ENCODE data around the gene RBMS3. TPM values are rescaled to one million over a fixed set of nuclear protein-coding genes. Genes with fewer than 3 reads are reported as not detected.

RBMS3 gene
- total RNA-seq, 1 donor: 81.1 TPM

- no peak overlapping the region for H2AFZ ChIP-seq (ENCODE audit: low read length)
- no peak for DNase-seq (ENCODE audit: insufficient read length, low spot score, missing footprints)
- no peak overlapping the region for H3K4me2 ChIP-seq (ENCODE audit: insufficient read depth, low read length)
- no peak for TF ChIP-seq CTCF (IDR thresholded peaks at IDR 0.05; ENCODE audit: extremely low read depth, low read depth, low read length)
- H3K4me1 ChIP-seq (ENCODE audit: insufficient read depth, low read length): peaks cover 7% of the 10 kb centered on the region
- H3K4me3 ChIP-seq (ENCODE audit: insufficient read depth, low read length): no peak overlapping the region
- H3K79me2 ChIP-seq (ENCODE audit: insufficient read depth, low read length): no peaks in the 10 kb centered on the region
- H3K27me3 ChIP-seq (ENCODE audit: insufficient read depth, low read length): no peaks in the 10 kb centered on the region
- no peaks in the 10 kb centered on the region for H3K9me3 ChIP-seq (ENCODE audit: low read depth, low read length)
- H3K27ac ChIP-seq (ENCODE audit: low read depth, low read length): no peak overlapping the region
- H4K20me1 ChIP-seq (ENCODE audit: insufficient read depth, low read length): no peaks in the 10 kb centered on the region
- H3K36me3 ChIP-seq (ENCODE audit: insufficient read depth, low read length): no peaks in the 10 kb centered on the region
These were observed 696.5 kb downstream of the RBMS3 start for GRCh38 chr3:29977360-29977759.

GRCh38 chr3:29978036-29978435 lies 697.2 kb downstream of the RBMS3 start:
- H3K36me3 ChIP-seq (ENCODE audit: insufficient read depth, low read length): no peaks in the 10 kb centered on the region
- no peak overlapping the region for H3K4me2 ChIP-seq (ENCODE audit: insufficient read depth, low read length)

DNA sequence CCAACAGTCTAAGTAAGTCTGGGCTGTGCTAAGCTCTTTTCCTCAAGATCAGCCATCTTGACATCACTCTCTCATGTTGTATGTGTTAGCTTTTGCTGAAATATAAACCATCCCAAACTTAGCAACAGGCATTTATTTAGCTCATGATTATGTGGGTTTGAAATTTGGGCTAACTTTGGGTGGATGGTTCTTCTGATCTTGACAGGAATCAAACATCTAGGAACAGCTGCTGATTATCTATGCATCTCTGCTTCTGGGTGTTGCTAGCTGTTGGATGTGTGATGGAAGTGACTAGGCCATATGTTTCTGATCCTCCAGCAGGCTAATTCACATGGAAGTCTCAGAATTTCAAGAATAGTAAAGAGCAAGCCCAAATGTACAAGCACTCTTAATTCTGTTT lies 710.3 kb downstream of the RBMS3 start:
- H3K79me2 ChIP-seq (ENCODE audit: insufficient read depth, low read length): no peaks in the 10 kb centered on the region
- H3K4me2 ChIP-seq (ENCODE audit: insufficient read depth, low read length): no peak overlapping the region
- no peak overlapping the region for H2AFZ ChIP-seq (ENCODE audit: low read length)
- no peak for DNase-seq (ENCODE audit: insufficient read length, low spot score, missing footprints)
- no peak overlapping the region for H3K27ac ChIP-seq (ENCODE audit: low read depth, low read length)
- peaks cover 9% of the 10 kb centered on the region for H3K36me3 ChIP-seq (ENCODE audit: insufficient read depth, low read length)
- no peaks in the 10 kb centered on the region for H3K4me1 ChIP-seq (ENCODE audit: insufficient read depth, low read length)
- H3K27me3 ChIP-seq (ENCODE audit: insufficient read depth, low read length): no peaks in the 10 kb centered on the region
- no peak for TF ChIP-seq CTCF (IDR thresholded peaks at IDR 0.05; ENCODE audit: extremely low read depth, low read depth, low read length)
- H3K9me3 ChIP-seq (ENCODE audit: low read depth, low read length): no peaks in the 10 kb centered on the region
- H3K4me3 ChIP-seq (ENCODE audit: insufficient read depth, low read length): no peak overlapping the region
- no peaks in the 10 kb centered on the region for H4K20me1 ChIP-seq (ENCODE audit: insufficient read depth, low read length)

More at GRCh38 chr3:29978036-29978435, 697.2 kb downstream of the RBMS3 start:
- peaks cover under 1% of the 10 kb centered on the region for H3K4me1 ChIP-seq (ENCODE audit: insufficient read depth, low read length)
- H3K4me3 ChIP-seq (ENCODE audit: insufficient read depth, low read length): no peak overlapping the region
- no peaks in the 10 kb centered on the region for H3K27me3 ChIP-seq (ENCODE audit: insufficient read depth, low read length)
- H2AFZ ChIP-seq (ENCODE audit: low read length): no peak overlapping the region
- no peaks in the 10 kb centered on the region for H3K79me2 ChIP-seq (ENCODE audit: insufficient read depth, low read length)
- no peak for TF ChIP-seq CTCF (IDR thresholded peaks at IDR 0.05; ENCODE audit: extremely low read depth, low read depth, low read length)
- no peak for DNase-seq (ENCODE audit: insufficient read length, low spot score, missing footprints)
- H4K20me1 ChIP-seq (ENCODE audit: insufficient read depth, low read length): no peaks in the 10 kb centered on the region
- H3K27ac ChIP-seq (ENCODE audit: low read depth, low read length): no peak overlapping the region
- H3K9me3 ChIP-seq (ENCODE audit: low read depth, low read length): no peaks in the 10 kb centered on the region

DNA sequence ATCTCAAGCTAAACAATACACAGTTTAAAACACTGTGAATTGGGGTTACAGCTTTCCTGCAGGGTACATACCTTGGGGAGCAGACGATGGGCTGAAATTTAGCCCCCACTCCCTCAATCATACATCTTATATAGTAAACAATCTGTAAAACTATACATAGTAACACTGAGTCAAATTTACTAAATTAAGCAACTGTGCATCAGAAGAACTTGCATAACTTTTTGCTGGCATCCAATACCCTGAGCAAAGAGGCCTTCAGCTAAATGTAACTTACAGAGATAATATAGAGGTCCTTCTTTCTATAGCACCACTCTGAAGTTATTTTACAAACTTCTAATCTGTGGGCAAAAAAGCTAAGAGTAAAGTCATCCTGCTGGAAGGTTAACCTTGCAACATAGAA lies 721.9 kb downstream of the RBMS3 start:
- no peak for TF ChIP-seq CTCF (IDR thresholded peaks at IDR 0.05; ENCODE audit: extremely low read depth, low read depth, low read length)
- no peaks in the 10 kb centered on the region for H3K27me3 ChIP-seq (ENCODE audit: insufficient read depth, low read length)
- H4K20me1 ChIP-seq (ENCODE audit: insufficient read depth, low read length): no peaks in the 10 kb centered on the region
- H3K4me2 ChIP-seq (ENCODE audit: insufficient read depth, low read length): no peak overlapping the region
- H3K79me2 ChIP-seq (ENCODE audit: insufficient read depth, low read length): no peaks in the 10 kb centered on the region
- no peaks in the 10 kb centered on the region for H3K9me3 ChIP-seq (ENCODE audit: low read depth, low read length)
- no peaks in the 10 kb centered on the region for H3K4me1 ChIP-seq (ENCODE audit: insufficient read depth, low read length)
- DNase-seq (ENCODE audit: insufficient read length, low spot score, missing footprints): no peak
- H3K36me3 ChIP-seq (ENCODE audit: insufficient read depth, low read length): no peaks in the 10 kb centered on the region
- no peak overlapping the region for H3K27ac ChIP-seq (ENCODE audit: low read depth, low read length)
- H3K4me3 ChIP-seq (ENCODE audit: insufficient read depth, low read length): no peak overlapping the region
- H2AFZ ChIP-seq (ENCODE audit: low read length): no peak overlapping the region

All from osteoblast (primary cell).